ENCODE results near the gene CCDC60.

The CCDC60 gene

GRCh38 chr12:119385659-119386058, 51.1 kb downstream of the CCDC60 start:
- H3K9me3 ChIP-seq (replicated peaks; ENCODE audit: insufficient read depth, low read length) = no peaks in the 10 kb centered on the region
- no peak overlapping the region for H3K4me2 ChIP-seq (ENCODE audit: low read depth, low read length)
- TF ChIP-seq, protein P1, sequence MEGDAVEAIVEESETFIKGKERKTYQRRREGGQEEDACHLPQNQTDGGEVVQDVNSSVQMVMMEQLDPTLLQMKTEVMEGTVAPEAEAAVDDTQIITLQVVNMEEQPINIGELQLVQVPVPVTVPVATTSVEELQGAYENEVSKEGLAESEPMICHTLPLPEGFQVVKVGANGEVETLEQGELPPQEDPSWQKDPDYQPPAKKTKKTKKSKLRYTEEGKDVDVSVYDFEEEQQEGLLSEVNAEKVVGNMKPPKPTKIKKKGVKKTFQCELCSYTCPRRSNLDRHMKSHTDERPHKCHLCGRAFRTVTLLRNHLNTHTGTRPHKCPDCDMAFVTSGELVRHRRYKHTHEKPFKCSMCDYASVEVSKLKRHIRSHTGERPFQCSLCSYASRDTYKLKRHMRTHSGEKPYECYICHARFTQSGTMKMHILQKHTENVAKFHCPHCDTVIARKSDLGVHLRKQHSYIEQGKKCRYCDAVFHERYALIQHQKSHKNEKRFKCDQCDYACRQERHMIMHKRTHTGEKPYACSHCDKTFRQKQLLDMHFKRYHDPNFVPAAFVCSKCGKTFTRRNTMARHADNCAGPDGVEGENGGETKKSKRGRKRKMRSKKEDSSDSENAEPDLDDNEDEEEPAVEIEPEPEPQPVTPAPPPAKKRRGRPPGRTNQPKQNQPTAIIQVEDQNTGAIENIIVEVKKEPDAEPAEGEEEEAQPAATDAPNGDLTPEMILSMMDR (IDR thresholded peaks at IDR 0.05; ENCODE audit: low read length) = no peak
- no peak overlapping the region for H3K4me3 ChIP-seq (ENCODE audit: low read length)
- H3K9me2 ChIP-seq (replicated peaks; ENCODE audit: insufficient read depth, low read length) = no peaks in the 10 kb centered on the region
- H3K27ac ChIP-seq (ENCODE audit: low read length) = no peak overlapping the region
- H3F3A ChIP-seq (ENCODE audit: insufficient read depth, low read length) = no peaks in the 10 kb centered on the region
- no peaks in the 10 kb centered on the region for H4K20me1 ChIP-seq (ENCODE audit: insufficient read depth, low read length)
- H3K9ac ChIP-seq (ENCODE audit: low read length) = no peak overlapping the region
- H3K27me3 ChIP-seq (replicated peaks; ENCODE audit: insufficient read depth, low read length) = no peaks in the 10 kb centered on the region
- H3K4me1 ChIP-seq (ENCODE audit: low read length) = no peaks in the 10 kb centered on the region
- H3K36me3 ChIP-seq (replicated peaks; ENCODE audit: insufficient read depth, low read length) = no peaks in the 10 kb centered on the region
- no peaks in the 10 kb centered on the region for H3K79me2 ChIP-seq (ENCODE audit: low read length)
- no peak for DNase-seq
- H2AFZ ChIP-seq (ENCODE audit: low read length) = no peak overlapping the region

DNA sequence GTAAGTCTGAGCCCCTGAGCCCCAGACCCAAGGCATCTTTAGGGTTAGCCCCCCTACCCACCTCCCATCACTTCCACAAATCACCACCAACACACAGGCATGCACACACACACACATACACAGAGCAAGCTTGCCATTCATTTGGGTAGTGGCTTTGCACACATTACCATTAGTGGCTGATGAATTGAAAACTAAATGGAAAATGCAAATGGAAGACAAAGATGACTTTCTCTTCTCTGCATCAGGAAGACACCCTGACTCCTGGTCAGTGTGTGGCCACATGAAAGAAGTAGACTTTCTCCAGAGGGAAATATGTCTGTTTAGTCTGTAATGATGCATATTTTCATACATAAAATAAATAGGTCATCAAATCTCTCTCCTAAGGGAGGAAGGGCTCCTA, 55.2 kb downstream of the CCDC60 start:
- Histone ChIP-seq H3K27me3 (replicated peaks; ENCODE audit: insufficient read depth, low read length) (no peaks in the 10 kb centered on the region), H3K4me1 (ENCODE audit: low read length) (no peaks in the 10 kb centered on the region), H4K20me1 (ENCODE audit: insufficient read depth, low read length) (no peaks in the 10 kb centered on the region), H3K9me2 (replicated peaks; ENCODE audit: insufficient read depth, low read length) (no peaks in the 10 kb centered on the region), H3K36me3 (replicated peaks; ENCODE audit: insufficient read depth, low read length) (no peaks in the 10 kb centered on the region), H3K9me3 (replicated peaks; ENCODE audit: insufficient read depth, low read length) (no peaks in the 10 kb centered on the region), H3K9ac (ENCODE audit: low read length) (no peak overlapping the region), H2AFZ (ENCODE audit: low read length) (no peak overlapping the region), H3F3A (ENCODE audit: insufficient read depth, low read length) (no peaks in the 10 kb centered on the region), H3K4me3 (ENCODE audit: low read length) (no peak overlapping the region), H3K4me2 (ENCODE audit: low read depth, low read length) (no peak overlapping the region), H3K79me2 (ENCODE audit: low read length) (no peaks in the 10 kb centered on the region), H3K27ac (ENCODE audit: low read length) (no peak overlapping the region)
- no peak for TF ChIP-seq EZH2phosphoT487 (IDR thresholded peaks at IDR 0.05; ENCODE audit: low read length)
- no peak for TF ChIP-seq EZH2 (optimal IDR thresholded peaks at IDR 0.05; ENCODE audit: low read depth, low read length)
- TF ChIP-seq, protein P1 (IDR thresholded peaks at IDR 0.05; ENCODE audit: low read length) = no peak
- no peak for DNase-seq

DNA sequence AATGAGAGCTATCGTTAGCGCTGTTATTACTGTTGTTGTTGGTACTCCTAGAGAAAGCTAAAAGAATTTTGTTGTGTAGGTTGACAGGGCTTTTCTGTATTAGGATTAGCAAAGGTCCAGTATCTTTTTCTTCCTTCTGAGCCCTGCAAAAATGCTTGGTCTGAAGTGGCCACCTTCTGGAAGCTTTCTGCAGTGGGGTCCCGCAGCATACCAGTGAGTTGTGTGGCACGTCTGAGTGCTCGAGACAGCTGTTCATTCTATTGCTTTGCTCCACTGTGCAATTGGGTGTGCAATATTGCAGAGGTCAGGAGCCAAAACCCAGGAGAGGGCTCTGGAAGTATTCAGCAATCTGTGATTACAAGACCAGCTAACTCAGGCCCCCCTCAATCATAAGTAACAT, 57.1 kb downstream of the CCDC60 start:
- Histone ChIP-seq H3K9ac (ENCODE audit: low read length) (no peak overlapping the region), H3K4me1 (ENCODE audit: low read length) (no peaks in the 10 kb centered on the region), H4K20me1 (ENCODE audit: insufficient read depth, low read length) (no peaks in the 10 kb centered on the region), H3K27me3 (replicated peaks; ENCODE audit: insufficient read depth, low read length) (no peaks in the 10 kb centered on the region), H3F3A (ENCODE audit: insufficient read depth, low read length) (no peaks in the 10 kb centered on the region), H3K4me3 (ENCODE audit: low read length) (no peak overlapping the region), H3K27ac (ENCODE audit: low read length) (no peak overlapping the region), H3K4me2 (ENCODE audit: low read depth, low read length) (no peak overlapping the region), H3K9me3 (replicated peaks; ENCODE audit: insufficient read depth, low read length) (no peaks in the 10 kb centered on the region), H3K36me3 (replicated peaks; ENCODE audit: insufficient read depth, low read length) (no peaks in the 10 kb centered on the region), H3K79me2 (ENCODE audit: low read length) (no peaks in the 10 kb centered on the region), H3K9me2 (replicated peaks; ENCODE audit: insufficient read depth, low read length) (no peaks in the 10 kb centered on the region), H2AFZ (ENCODE audit: low read length) (no peak overlapping the region)
- DNase-seq = no peak
- TF ChIP-seq EZH2phosphoT487 (IDR thresholded peaks at IDR 0.05; ENCODE audit: low read length) = no peak
- no peak for TF ChIP-seq EZH2 (optimal IDR thresholded peaks at IDR 0.05; ENCODE audit: low read depth, low read length)
- TF ChIP-seq, protein P1 (IDR thresholded peaks at IDR 0.05; ENCODE audit: low read length) = no peak

Data from MM.1S (cell line).